Bronchial epithelial cell (primary cell): ENCODE results near the gene TSC22D2. TPM values are rescaled to one million over a fixed set of nuclear protein-coding genes. Genes with fewer than 3 reads are reported as not detected.
"Not testable (repeated sequence)": the region's sequence is repeated elsewhere in the genome, so short reads cannot be mapped to it uniquely, and the experiment has no call there.

Source experiments
- DNase-seq: peaks from one replicate; pipeline ENCODE4 v3.0.0-alpha.2; 2010; ENCODE audit warnings: low read depth
- FAIRE-seq: peaks from 2 replicates; lab custom pipeline; 2011; peaks lifted over from hg19 to GRCh38; lab: Jason Lieb, UNC
- H3K27me3 ChIP-seq: 2 replicates; pipeline ENCODE4 v1.5.1; 2011; ENCODE audit warnings: low read length; ENCODE audit not compliant: control insufficient read depth, insufficient read depth
- H3K36me3 ChIP-seq: 2 replicates; pipeline ENCODE4 v1.5.1; 2011; ENCODE audit warnings: low read length; ENCODE audit not compliant: control insufficient read depth, insufficient read depth
- H3K4me3 ChIP-seq: 2 replicates; pipeline ENCODE4 v1.5.1; 2011; ENCODE audit warnings: mild to moderate bottlenecking, low read depth, low read length, control low read depth
- total RNA-seq: library from RNA; depleted of rRNA; stranded (reverse); fragments of >200 nt; gene quantifications from 2 replicates; pipeline ENCODE4 v1.2.1, GENCODE V29; 2014
- TF ChIP-seq, protein P1 (sequence below): IDR thresholded peaks from 2 replicates; pipeline ENCODE4 v1.5.1; 2011; ENCODE audit warnings: mild to moderate bottlenecking, moderate library complexity, low read length, control low read depth, inconsistent platforms; ENCODE audit not compliant: insufficient read depth, severe bottlenecking

Gene TSC22D2
- total RNA-seq, 1 donor from 2014 or later, result 5.0 TPM

DNA sequence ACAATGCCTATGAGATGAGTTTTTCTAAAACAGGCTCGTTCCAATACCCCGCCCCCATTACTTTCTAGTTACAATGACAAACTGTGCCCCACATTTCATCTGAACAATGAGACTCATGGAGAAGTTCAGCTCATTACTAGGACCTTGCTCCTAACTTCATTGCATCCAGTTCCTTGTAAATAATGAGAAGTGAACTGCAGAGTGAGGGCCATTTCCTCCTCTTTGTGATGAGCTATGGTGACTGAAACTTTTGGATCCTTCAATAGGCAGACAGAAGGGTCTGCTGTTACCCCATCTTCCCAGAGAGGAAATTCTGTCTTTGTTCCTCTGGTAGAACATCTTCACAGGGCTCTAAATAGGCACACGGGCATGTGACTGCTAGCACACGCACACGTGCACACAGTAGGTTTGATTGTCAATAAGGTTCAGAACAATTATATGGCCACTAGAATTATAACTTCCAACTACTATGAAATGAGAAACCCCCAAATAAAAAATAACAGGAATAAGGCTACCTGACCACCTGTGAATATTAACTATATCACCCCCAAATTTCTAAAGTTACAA, 86.4 kb downstream of the TSC22D2 start:
- FAIRE-seq, result no peak
- no peaks in the 10 kb centered on the region for H3K36me3 ChIP-seq
- no peak for DNase-seq
- TF ChIP-seq, protein P1, sequence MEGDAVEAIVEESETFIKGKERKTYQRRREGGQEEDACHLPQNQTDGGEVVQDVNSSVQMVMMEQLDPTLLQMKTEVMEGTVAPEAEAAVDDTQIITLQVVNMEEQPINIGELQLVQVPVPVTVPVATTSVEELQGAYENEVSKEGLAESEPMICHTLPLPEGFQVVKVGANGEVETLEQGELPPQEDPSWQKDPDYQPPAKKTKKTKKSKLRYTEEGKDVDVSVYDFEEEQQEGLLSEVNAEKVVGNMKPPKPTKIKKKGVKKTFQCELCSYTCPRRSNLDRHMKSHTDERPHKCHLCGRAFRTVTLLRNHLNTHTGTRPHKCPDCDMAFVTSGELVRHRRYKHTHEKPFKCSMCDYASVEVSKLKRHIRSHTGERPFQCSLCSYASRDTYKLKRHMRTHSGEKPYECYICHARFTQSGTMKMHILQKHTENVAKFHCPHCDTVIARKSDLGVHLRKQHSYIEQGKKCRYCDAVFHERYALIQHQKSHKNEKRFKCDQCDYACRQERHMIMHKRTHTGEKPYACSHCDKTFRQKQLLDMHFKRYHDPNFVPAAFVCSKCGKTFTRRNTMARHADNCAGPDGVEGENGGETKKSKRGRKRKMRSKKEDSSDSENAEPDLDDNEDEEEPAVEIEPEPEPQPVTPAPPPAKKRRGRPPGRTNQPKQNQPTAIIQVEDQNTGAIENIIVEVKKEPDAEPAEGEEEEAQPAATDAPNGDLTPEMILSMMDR, result no peak
- no peaks in the 10 kb centered on the region for H3K27me3 ChIP-seq
- H3K4me3 ChIP-seq, result no peak overlapping the region

DNA sequence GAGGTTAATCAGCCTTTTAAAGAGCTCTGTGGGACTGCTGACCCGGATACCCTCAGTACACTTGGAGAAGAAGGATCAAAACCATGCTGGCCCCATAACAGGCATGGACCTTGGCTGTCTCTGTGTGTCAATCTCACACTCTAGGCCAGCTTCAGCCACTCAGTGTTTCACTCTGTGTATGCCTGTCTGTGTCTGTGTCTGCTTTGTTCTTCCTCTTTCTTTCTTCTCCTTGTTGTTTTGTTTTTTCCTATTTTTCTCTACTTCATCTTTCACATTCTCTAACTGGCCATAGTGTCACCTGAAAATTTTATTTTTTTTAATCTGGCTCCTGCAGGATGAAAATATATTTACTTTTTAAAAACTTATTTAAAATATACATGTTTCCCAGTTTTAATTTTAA, 87.1 kb downstream of the TSC22D2 start:
- Histone ChIP-seq H3K36me3 (no peaks in the 10 kb centered on the region), H3K4me3 (no peak overlapping the region), H3K27me3 (no peaks in the 10 kb centered on the region)
- DNase-seq (no peak), FAIRE-seq (no peak)
- TF ChIP-seq, protein P1, result no peak

DNA sequence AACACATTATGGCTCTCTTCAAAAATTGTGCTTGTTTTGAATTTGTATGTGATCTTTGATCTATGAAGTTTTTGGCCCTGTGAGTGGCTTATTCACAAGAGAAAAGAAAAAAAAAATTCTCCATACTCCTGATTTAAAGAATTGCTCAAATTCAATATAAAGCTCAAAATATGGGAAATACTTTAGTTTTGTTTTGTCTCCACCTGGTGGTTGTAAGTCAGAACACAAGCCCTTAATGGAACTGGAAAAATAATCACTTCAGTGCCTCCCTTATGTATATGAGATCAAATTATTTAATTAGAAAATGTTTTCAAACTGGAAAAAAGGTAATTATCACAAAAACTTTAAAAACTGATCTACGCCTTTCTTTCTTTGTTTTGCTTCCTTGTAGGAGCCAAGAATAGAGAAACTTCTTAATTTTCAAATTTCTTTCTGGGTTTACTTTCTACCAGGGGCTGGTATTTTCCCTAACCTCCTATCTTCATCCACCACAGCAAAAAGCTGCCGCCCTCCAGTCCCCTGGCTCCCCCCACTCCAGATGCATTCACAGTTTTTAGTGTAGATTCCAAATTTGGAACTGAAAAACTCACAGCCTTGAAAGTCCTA, 87.6 kb downstream of the TSC22D2 start:
- FAIRE-seq (no peak), DNase-seq (peak; percentile 52)
- H3K36me3 ChIP-seq, result no peaks in the 10 kb centered on the region
- no peaks in the 10 kb centered on the region for H3K27me3 ChIP-seq
- H3K4me3 ChIP-seq, result no peak overlapping the region
- TF ChIP-seq, protein P1, result peak; percentile 41

DNA sequence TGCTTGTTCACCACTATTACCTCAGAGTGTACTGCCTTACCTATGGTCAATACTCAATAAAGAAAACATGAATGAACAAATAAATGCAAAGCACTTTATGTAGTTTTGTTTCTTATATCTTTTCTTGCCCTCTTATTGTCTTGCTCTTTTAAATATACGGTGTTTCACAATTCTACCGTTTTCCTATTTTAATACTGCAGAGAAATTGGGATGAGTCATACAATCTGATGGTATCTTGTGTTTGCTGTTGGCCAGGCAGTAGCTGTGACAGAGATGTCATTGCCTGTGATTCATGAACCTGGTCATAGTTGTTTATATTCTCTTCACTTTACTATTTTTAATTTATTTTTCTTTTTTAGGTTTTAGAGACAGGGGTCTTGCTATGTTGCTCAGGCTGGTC, 89.9 kb downstream of the TSC22D2 start:
- H3K36me3 ChIP-seq, result no peaks in the 10 kb centered on the region
- H3K27me3 ChIP-seq, result no peaks in the 10 kb centered on the region
- peak; percentile 56 for DNase-seq
- H3K4me3 ChIP-seq, result no peak overlapping the region
- TF ChIP-seq, protein P1, result no peak
- no peak for FAIRE-seq

DNA sequence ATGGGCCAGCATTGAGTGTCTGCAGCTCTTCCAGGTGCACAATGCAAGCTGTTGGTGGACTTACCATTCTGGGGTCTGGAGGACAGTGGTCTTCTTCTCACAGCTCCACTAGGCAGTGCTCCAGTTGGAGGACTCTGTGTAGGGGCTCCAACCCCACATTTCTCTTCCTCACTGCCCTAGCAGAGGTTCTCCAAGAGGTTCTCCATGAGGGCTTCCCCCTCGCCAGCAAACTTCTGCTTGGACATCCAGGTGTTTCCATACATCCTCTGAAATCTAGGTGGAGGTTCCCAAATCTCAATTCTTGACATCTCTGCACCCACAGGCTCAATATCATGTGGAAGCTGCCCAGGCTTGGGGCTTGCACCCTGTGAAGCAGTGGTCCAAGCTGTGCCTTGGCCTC, 92.9 kb downstream of the TSC22D2 start:
- not testable (repeated sequence) for H3K27me3 ChIP-seq, H3K4me3 ChIP-seq, H3K36me3 ChIP-seq, DNase-seq, FAIRE-seq

DNA sequence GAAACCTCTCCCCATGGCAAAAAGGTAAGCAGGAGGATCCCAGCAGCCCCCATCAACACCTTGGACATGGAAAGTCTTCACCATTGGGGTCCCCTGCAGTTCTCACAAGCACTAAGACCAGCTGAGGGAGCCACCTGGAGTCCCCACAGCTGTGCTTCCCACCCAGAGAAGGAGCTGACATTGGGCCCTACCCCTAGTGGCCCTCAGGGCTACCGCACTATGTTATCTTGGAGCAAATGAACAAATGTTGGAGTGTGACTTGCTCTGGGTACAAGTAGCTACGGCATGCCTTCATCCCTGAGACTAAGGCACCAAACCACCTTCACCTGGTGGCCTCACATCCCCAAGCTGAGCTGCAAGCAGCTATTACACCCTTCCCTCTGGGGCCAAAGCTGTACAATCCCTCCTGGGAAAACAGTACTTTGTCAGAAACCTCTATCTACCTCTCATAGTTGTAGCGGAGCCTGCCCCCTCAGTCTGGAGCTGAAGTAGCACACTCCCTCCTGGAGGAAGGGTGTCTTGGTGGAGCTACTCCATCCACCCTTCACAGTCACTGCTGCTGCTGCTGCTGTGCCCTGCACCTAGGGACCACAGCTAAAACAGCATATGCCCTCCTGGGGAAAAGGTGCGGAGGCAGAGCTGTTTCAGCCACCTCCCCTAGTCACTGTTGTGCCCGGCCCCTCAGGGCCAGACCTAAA, 95.5 kb downstream of the TSC22D2 start:
- TF ChIP-seq, protein P1, result no peak
- FAIRE-seq (no peak), DNase-seq (no peak)
- no peaks in the 10 kb centered on the region for H3K36me3 ChIP-seq
- H3K4me3 ChIP-seq, result no peak overlapping the region
- no peaks in the 10 kb centered on the region for H3K27me3 ChIP-seq
